AML-193 (cell line): ENCODE results near the gene SESN3.

Experiments
- DNase-seq, 2 experiments: peaks; one replicate each; lab custom pipeline; 2025; lab: John Stamatoyannopoulos, UW

The SESN3 gene

DNA sequence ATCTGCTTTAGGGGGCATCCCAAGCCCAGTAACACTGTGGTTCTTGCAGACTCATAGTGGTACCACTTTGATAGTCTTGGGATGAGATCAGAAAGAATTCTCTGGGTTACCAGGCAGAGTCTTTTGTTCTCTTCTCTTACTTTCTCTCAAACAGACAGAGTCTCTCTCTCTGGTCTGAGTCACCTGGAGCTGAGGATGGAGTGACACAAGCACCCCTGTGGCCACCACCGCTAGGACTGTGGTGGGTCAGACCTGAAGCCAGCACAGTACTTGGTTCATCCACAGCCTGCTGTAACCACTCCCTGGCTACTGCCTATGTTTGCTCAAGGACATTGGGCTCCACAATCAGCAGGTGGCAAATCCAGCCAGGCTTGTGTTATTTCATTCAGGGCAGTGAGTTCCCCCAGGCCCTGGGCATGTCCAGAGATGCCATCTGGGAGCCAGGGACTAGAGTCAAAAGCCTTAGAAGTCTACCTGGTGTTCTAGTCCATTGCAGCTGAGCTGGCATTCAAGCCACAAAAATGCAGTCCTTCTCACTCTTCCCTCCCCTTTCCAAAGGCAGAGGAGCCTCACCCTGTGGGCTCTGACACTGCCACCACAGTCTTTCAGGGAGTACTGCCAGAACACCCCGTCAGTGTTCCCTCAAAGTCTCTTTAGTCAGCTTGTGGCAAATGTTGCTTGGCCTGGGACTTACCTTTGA, 111.5 kb downstream of the SESN3 start:
- no peak for DNase-seq

DNA sequence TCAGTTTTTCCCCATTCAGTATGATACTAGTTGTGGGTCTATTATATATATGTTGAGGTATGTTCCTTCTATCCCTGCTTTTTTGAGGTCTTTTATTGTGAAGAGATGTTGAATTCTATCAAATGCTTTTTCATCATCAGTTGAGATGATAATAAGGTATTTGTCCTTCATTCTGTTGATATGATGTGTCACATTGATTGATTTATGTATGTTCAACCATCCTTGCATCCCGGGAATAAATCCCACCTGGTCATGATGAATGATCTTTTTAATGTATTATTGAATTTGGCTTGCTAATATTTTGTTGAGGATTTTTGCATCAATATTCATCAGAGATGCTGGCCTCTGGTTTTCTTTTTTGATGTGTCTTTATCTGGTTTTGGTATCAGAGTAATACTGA, 115.4 kb downstream of the SESN3 start:
- no peak for DNase-seq
